ENCODE results near the gene KSR1.

- TF ChIP-seq, protein P1, sequence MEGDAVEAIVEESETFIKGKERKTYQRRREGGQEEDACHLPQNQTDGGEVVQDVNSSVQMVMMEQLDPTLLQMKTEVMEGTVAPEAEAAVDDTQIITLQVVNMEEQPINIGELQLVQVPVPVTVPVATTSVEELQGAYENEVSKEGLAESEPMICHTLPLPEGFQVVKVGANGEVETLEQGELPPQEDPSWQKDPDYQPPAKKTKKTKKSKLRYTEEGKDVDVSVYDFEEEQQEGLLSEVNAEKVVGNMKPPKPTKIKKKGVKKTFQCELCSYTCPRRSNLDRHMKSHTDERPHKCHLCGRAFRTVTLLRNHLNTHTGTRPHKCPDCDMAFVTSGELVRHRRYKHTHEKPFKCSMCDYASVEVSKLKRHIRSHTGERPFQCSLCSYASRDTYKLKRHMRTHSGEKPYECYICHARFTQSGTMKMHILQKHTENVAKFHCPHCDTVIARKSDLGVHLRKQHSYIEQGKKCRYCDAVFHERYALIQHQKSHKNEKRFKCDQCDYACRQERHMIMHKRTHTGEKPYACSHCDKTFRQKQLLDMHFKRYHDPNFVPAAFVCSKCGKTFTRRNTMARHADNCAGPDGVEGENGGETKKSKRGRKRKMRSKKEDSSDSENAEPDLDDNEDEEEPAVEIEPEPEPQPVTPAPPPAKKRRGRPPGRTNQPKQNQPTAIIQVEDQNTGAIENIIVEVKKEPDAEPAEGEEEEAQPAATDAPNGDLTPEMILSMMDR (conservative IDR thresholded peaks at IDR 0.05; ENCODE audit: low read depth, low read length), result no peak
- no peak for TF ChIP-seq EZH2 (IDR thresholded peaks at IDR 0.05; ENCODE audit: borderline replicate concordance, low read depth, low read length, poor library complexity, severe bottlenecking)
These were observed 15.3 kb downstream of the KSR1 start for GRCh38 chr17:27471321-27472269.
